Endothelial cell of umbilical vein (primary cell): ENCODE measurements around the gene VWA8. TPM values are rescaled to one million over a fixed set of nuclear protein-coding genes. Genes with fewer than 3 reads are reported as not detected.

Source experiments
- BruUV-seq: library from RNA; stranded (reverse); fragments of 400-500 nt; replicated peaks from 2 replicates; lab custom pipeline; 2021; lab: Mats Ljungman, UMichigan
- CTCF ChIA-PET: fragments of 300-600, 350-600 bp; sonication (Branson Sonifier 250); formaldehyde crosslinking; loops from one replicate; lab custom pipeline; 2021; ENCODE audit warnings: antibody characterized with exemption, inconsistent platforms; lab: Charles Lee
- POLR2A ChIA-PET: fragments of 300-600, 350-600 bp; sonication (Branson Sonifier 250); formaldehyde crosslinking; loops from one replicate; lab custom pipeline; 2021; ENCODE audit warnings: antibody characterized with exemption, inconsistent platforms; lab: Charles Lee
- DNase-seq: peaks from one replicate; pipeline ENCODE4 v3.0.0-alpha.2; 2011; ENCODE audit warnings: low read depth, low spot score
- FAIRE-seq: peaks from 2 replicates; lab custom pipeline; 2011; peaks lifted over from hg19 to GRCh38; lab: Jason Lieb, UNC
- H2AFZ ChIP-seq: 2 replicates; pipeline ENCODE4 v1.6.0; 2012; ENCODE audit warnings: low read depth, low read length, control low read depth, inconsistent platforms
- H3K27ac ChIP-seq: 2 replicates; pipeline ENCODE4 v1.5.1; 2011; ENCODE audit warnings: low read depth, mild to moderate bottlenecking, control low read depth, low read length, moderate library complexity; ENCODE audit not compliant: insufficient read depth
- H3K27me3 ChIP-seq, 2 experiments: 2 replicates each; pipeline versions ENCODE4 v1.6.0 to v1.6.1; 2011; ENCODE audit warnings: low read length in 2 of 2, mixed read lengths in 1 of 2; ENCODE audit not compliant: control insufficient read depth in 2 of 2, insufficient read depth in 2 of 2
- H3K36me3 ChIP-seq, 2 experiments: 2 replicates in 1 of 2; 3 replicates in 1 of 2; pipeline ENCODE4 v1.5.1; 2011; ENCODE audit warnings: low read length in 2 of 2, mild to moderate bottlenecking in 1 of 2, moderate library complexity in 1 of 2; ENCODE audit not compliant: control insufficient read depth in 2 of 2, insufficient read depth in 2 of 2; ENCODE audit errors: extremely low read depth in 1 of 2
- H3K4me1 ChIP-seq: 3 replicates; pipeline ENCODE4 v1.5.1; 2011; ENCODE audit warnings: mild to moderate bottlenecking, low read length; ENCODE audit not compliant: control insufficient read depth, insufficient read depth; ENCODE audit errors: extremely low read depth
- H3K4me2 ChIP-seq: 2 replicates; pipeline ENCODE4 v1.6.1; 2011; ENCODE audit warnings: low read length, control low read depth, mixed read lengths; ENCODE audit not compliant: insufficient read depth
- H3K4me3 ChIP-seq, 3 experiments: fragments of 200-600 bp in 1 of 3; sonication (generic), shearing (Covaris generic) in 1 of 3; replicated peaks in 1 of 3; 2 replicates each; pipeline ENCODE4 v1.5.1; 2011 to 2016; ENCODE audit warnings: control low read depth in 3 of 3, low read length in 3 of 3, mild to moderate bottlenecking in 2 of 3, inconsistent platforms in 1 of 3, low read depth in 1 of 3, moderate library complexity in 1 of 3; ENCODE audit not compliant: insufficient read depth in 1 of 3
- H3K79me2 ChIP-seq: 2 replicates; pipeline ENCODE4 v1.6.0; 2012; ENCODE audit warnings: low read length, inconsistent platforms; ENCODE audit not compliant: control insufficient read depth, insufficient read depth
- H3K9ac ChIP-seq: replicated peaks from 2 replicates; pipeline ENCODE3; 2011; ENCODE audit warnings: low read length, control low read depth; ENCODE audit not compliant: insufficient read depth; ENCODE audit errors: extremely low read depth
- H3K9me1 ChIP-seq: replicated peaks from 3 replicates; pipeline ENCODE4 v1.6.0; 2011; ENCODE audit warnings: mild to moderate bottlenecking, low read length; ENCODE audit not compliant: control insufficient read depth, insufficient read depth; ENCODE audit errors: extremely low read depth
- H3K9me3 ChIP-seq: replicated peaks from 2 replicates; pipeline ENCODE4 v1.5.1; 2012; ENCODE audit warnings: low read length, inconsistent platforms; ENCODE audit not compliant: control insufficient read depth, insufficient read depth
- H4K20me1 ChIP-seq: replicated peaks from 2 replicates; pipeline ENCODE3; 2011; ENCODE audit warnings: mild to moderate bottlenecking, low read length; ENCODE audit not compliant: control insufficient read depth, insufficient read depth; ENCODE audit errors: extremely low read depth
- EZH2 ChIP-seq: IDR thresholded peaks from 2 replicates; pipeline ENCODE4 v1.6.1; 2012; ENCODE audit warnings: borderline replicate concordance, low read depth, mild to moderate bottlenecking, moderate library complexity, low read length, inconsistent platforms; ENCODE audit not compliant: severe bottlenecking
- FOS ChIP-seq: IDR thresholded peaks from 2 replicates; pipeline ENCODE4 v1.6.1; 2011; ENCODE audit warnings: mild to moderate bottlenecking, low read length, moderate library complexity, borderline replicate concordance; ENCODE audit not compliant: insufficient read depth
- GATA2 ChIP-seq: IDR thresholded peaks from 2 replicates; pipeline ENCODE4 v1.7.0; 2011; ENCODE audit warnings: low read depth, mild to moderate bottlenecking, moderate library complexity, mixed read lengths, low read length; ENCODE audit not compliant: insufficient read length, insufficient read depth
- JUN ChIP-seq: IDR thresholded peaks from 2 replicates; pipeline ENCODE4 v1.6.1; 2011; ENCODE audit warnings: borderline replicate concordance, low read depth; ENCODE audit not compliant: insufficient read length, insufficient read depth
- MAX ChIP-seq: IDR thresholded peaks from 2 replicates; pipeline ENCODE4 v1.6.1; 2011; ENCODE audit not compliant: insufficient read depth, insufficient read length
- MYC ChIP-seq: IDR thresholded peaks from one replicate; pipeline ENCODE4 v1.6.1; 2011; ENCODE audit warnings: mild to moderate bottlenecking, low read depth, low read length
- POLR2A ChIP-seq: IDR thresholded peaks from 2 replicates; pipeline ENCODE4 v1.6.1; 2012; ENCODE audit warnings: low read depth, mild to moderate bottlenecking, control low read depth, low read length
- POLR2AphosphoS5 ChIP-seq: IDR thresholded peaks from 2 replicates; pipeline ENCODE4 v1.6.1; 2012; ENCODE audit warnings: low read depth, mild to moderate bottlenecking, control low read depth, low read length, moderate library complexity; ENCODE audit not compliant: insufficient read depth
- dilution Hi-C: fragments of 300-500 bp; cut with MboI; formaldehyde crosslinking; loops from one replicate; pipeline ENCODE4 v1.15.0; 2019; ENCODE audit warnings: low sequenced_read_pairs; ENCODE audit not compliant: extremely low pct_ligation_motif_present
- intact Hi-C: fragments of 100-400 bp; cut with micrococcal nuclease; formaldehyde crosslinking; loops from one replicate; pipeline ENCODE4 v1.10.0; 2022
- polyA plus RNA-seq, 4 experiments: library from polyadenylated mRNA; depleted of rRNA in 3 of 4; stranded (reverse) in 3 of 4; unstranded in 1 of 4; fragments of >200 nt; gene quantifications; 2 replicates each; pipeline versions ENCODE4 v1.2.1 to v1.2.3, GENCODE V29; 2011 to 2012; ENCODE audit warnings: missing spikeins in 1 of 4
- total RNA-seq: library from RNA; stranded (reverse); gene quantifications from 2 replicates; pipeline ENCODE4 v1.2.3, GENCODE V29; 2021
- TF ChIP-seq, protein P1 (sequence below), 2 donors: IDR thresholded peaks; 1 replicate in 1 of 2; 2 replicates in 1 of 2; pipeline ENCODE4 v1.5.1; 2011; ENCODE audit warnings: low read length in 2 of 2, mild to moderate bottlenecking in 2 of 2, moderate library complexity in 2 of 2, control low read depth in 1 of 2, inconsistent platforms in 1 of 2, low read depth in 1 of 2; ENCODE audit not compliant: insufficient read depth in 1 of 2; ENCODE audit errors: extremely low read depth in 1 of 2

VWA8 gene
- total and polyA plus RNA-seq, 2 donors (not counting 3 experiments of a cell fraction or from before 2014, with no cell fraction given), result 2.9 to 11.3 TPM

GRCh38 chr13:41666644-41667043 lies 294.3 kb downstream of the VWA8 start:
- no peaks in the 10 kb centered on the region for H3K4me1 ChIP-seq
- no peaks in the 10 kb centered on the region for H4K20me1 ChIP-seq
- no peaks in the 10 kb centered on the region for H3K36me3 ChIP-seq
- ChIA-PET POLR2A (no interaction called here), CTCF (interaction anchor here (1.0 to 13.5 kb wide), 4 partner anchors 14 to 441 kb away, joined by 3 to 221 read pairs (median 8); no protein-coding TSS in a partner anchor)
- no peaks in the 10 kb centered on the region for H3K9me3 ChIP-seq
- BruUV-seq, result no TSS peak
- no peak for DNase-seq
- dilution Hi-C loops, result loop anchor here (25.0 kb wide), 1 partner anchor 446 kb away; no protein-coding TSS in a partner anchor
- H2AFZ ChIP-seq, result no peak overlapping the region
- intact Hi-C loops, result loop anchor here (5.0 to 10.0 kb wide), 3 partner anchors 51 to 248 kb away; no protein-coding TSS in a partner anchor
- no peak overlapping the region for H3K9ac ChIP-seq
- H3K4me2 ChIP-seq, result no peak overlapping the region
- TF ChIP-seq MAX (no peak), POLR2A (no peak), POLR2AphosphoS5 (no peak), EZH2 (no peak), JUN (no peak), MYC (no peak), GATA2 (no peak), FOS (no peak)
- TF ChIP-seq, protein P1, sequence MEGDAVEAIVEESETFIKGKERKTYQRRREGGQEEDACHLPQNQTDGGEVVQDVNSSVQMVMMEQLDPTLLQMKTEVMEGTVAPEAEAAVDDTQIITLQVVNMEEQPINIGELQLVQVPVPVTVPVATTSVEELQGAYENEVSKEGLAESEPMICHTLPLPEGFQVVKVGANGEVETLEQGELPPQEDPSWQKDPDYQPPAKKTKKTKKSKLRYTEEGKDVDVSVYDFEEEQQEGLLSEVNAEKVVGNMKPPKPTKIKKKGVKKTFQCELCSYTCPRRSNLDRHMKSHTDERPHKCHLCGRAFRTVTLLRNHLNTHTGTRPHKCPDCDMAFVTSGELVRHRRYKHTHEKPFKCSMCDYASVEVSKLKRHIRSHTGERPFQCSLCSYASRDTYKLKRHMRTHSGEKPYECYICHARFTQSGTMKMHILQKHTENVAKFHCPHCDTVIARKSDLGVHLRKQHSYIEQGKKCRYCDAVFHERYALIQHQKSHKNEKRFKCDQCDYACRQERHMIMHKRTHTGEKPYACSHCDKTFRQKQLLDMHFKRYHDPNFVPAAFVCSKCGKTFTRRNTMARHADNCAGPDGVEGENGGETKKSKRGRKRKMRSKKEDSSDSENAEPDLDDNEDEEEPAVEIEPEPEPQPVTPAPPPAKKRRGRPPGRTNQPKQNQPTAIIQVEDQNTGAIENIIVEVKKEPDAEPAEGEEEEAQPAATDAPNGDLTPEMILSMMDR (IDR thresholded peaks at IDR 0.05; ENCODE audit: extremely low read depth in 1 of 2, insufficient read depth in 1 of 2, low read depth in 1 of 2, low read length in 2 of 2), result no peak
- no peaks in the 10 kb centered on the region for H3K79me2 ChIP-seq
- no peak overlapping the region for H3K4me3 ChIP-seq
- no peak for FAIRE-seq
- no peak overlapping the region for H3K27ac ChIP-seq
- H3K9me1 ChIP-seq, result no peaks in the 10 kb centered on the region
- no peaks in the 10 kb centered on the region for H3K27me3 ChIP-seq
